Upper lobe of left lung (tissue), 6 donors: Measurements from ENCODE around the gene MFSD12. TPM values are rescaled to one million over a fixed set of nuclear protein-coding genes. Genes with fewer than 3 reads are reported as not detected.

Source experiments
- ATAC-seq, 2 donors: fragments of 200-7000 bp; cut with Tn5 transposase; one replicate each; pipeline ENCODE4 v1.9.1; 2022; ENCODE audit warnings: mild to moderate bottlenecking in 2 of 2, moderate library complexity in 2 of 2; ENCODE audit not compliant: low FRiP score in 2 of 2
- DNase-seq, 2 donors: peaks; one replicate each; pipeline ENCODE4 v3.0.0-alpha.2; 2019 to 2020
- H3K27ac ChIP-seq, 4 donors: fragments of 200-600 bp; sonication (generic); one replicate each; pipeline ENCODE4 v1.5.1; 2016 to 2019
- H3K27me3 ChIP-seq, 4 donors: fragments of 200-600 bp; sonication (generic); one replicate each; pipeline ENCODE4 v1.5.1; 2017 to 2019
- H3K36me3 ChIP-seq, 4 donors: fragments of 200-600 bp; sonication (generic); one replicate each; pipeline ENCODE4 v1.5.1; 2016 to 2019
- H3K4me1 ChIP-seq, 4 donors: fragments of 200-600 bp; sonication (generic); one replicate each; pipeline ENCODE4 v1.5.1; 2018 to 2019
- H3K4me3 ChIP-seq, 4 donors: fragments of 200-600 bp; sonication (generic); one replicate each; pipeline ENCODE4 v1.5.1; 2017 to 2019; ENCODE audit warnings: mild to moderate bottlenecking in 2 of 4, moderate library complexity in 1 of 4
- H3K9me3 ChIP-seq, 4 donors: fragments of 200-600 bp; sonication (generic); one replicate each; pipeline ENCODE4 v1.5.1; 2018 to 2019
- EP300 ChIP-seq, 4 donors: sonication (generic); formaldehyde crosslinking; IDR thresholded peaks; one replicate each; pipeline ENCODE4 v1.5.1; 2017; ENCODE audit warnings: antibody characterized with exemption in 4 of 4, control low read depth in 2 of 4
- POLR2A ChIP-seq, 4 donors: fragments of 450-650 bp; IDR thresholded peaks; one replicate each; pipeline ENCODE4 v1.5.1; 2016 to 2017; ENCODE audit warnings: antibody characterized with exemption in 4 of 4, mild to moderate bottlenecking in 2 of 4
- POLR2AphosphoS5 ChIP-seq, 2 donors: sonication (generic); formaldehyde crosslinking; IDR thresholded peaks; one replicate each; pipeline ENCODE4 v1.5.1; 2017; ENCODE audit warnings: antibody characterized with exemption in 2 of 2
- WGBS, 2 donors: methylation state at CpG; one replicate each; pipeline ENCODE4 v1.1.5; 2017 to 2018; 5-methylcytosine and 5-hydroxymethylcytosine counted together
- total RNA-seq, 6 donors: library from RNA; depleted of rRNA in 4 of 6; stranded (reverse); fragments of >200 nt in 4 of 6; gene quantifications; one replicate each; pipeline versions ENCODE4 v1.1.0 to v1.2.1, GENCODE V29; 2016 to 2021
- TF ChIP-seq, protein P1 (sequence below), 6 experiments: fragments of 450-650 bp in 4 of 6; fragments of 200-600 bp in 2 of 6; sonication (generic) in 2 of 6; IDR thresholded peaks; one replicate each; pipeline ENCODE4 v1.5.1; 2016 to 2019; ENCODE audit warnings: antibody characterized with exemption in 6 of 6
- donor health status: DM: no; HTN: no; CAD: no; lungs with moderate emphysema.
- donor health status: DM: no; HTN: yes; CAD: no; lungs with severe emphysema.

The MFSD12 gene
- total RNA-seq, 6 donors from 2014 or later = 44.2 to 178 (median 96.0) TPM

DNA sequence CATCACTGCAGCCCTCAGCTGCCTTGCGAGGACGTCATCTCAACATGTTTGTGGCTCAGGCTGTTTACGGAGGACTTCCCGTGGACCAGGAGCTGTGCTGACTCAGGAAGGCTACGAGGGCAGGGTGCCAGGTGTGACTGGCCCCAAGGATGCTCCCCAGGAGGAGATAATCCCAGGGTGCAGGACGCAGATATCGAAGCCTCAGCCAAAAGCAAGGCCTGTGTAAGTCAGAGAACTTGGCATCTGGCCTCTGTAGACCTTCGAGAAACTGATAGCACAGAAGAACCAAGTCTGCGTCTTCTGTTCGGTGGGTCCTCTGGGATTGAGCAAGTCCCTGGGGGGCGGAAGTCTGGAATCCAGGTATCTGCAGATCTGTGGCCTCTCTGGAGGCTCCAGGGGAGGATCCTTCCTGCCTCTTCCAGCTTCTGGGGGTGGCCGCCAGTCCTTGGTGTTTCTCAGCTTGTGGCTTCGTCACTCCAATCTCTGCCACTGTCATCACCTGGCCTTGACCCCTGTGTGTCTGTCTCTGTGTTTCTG lies 54.3 kb downstream of the MFSD12 start:
- no peak for DNase-seq
- Histone ChIP-seq H3K27ac (no peak overlapping the region), H3K4me3 (no peak overlapping the region), H3K4me1 (peaks cover 18 to 50% (median 27%) of the 10 kb centered on the region in 4 donors), H3K36me3 (no peaks in the 10 kb centered on the region), H3K9me3 (no peaks in the 10 kb centered on the region), H3K27me3 (no peaks in the 10 kb centered on the region)
- 80 to 88% methylated on average over 13 of the region's 13 CpGs for WGBS, 2 donors
- no peak for TF ChIP-seq EP300 (IDR thresholded peaks at IDR 0.05)
- no peak for TF ChIP-seq POLR2A (IDR thresholded peaks at IDR 0.05)
- no peak for TF ChIP-seq POLR2AphosphoS5 (IDR thresholded peaks at IDR 0.05)
- TF ChIP-seq, protein P1, sequence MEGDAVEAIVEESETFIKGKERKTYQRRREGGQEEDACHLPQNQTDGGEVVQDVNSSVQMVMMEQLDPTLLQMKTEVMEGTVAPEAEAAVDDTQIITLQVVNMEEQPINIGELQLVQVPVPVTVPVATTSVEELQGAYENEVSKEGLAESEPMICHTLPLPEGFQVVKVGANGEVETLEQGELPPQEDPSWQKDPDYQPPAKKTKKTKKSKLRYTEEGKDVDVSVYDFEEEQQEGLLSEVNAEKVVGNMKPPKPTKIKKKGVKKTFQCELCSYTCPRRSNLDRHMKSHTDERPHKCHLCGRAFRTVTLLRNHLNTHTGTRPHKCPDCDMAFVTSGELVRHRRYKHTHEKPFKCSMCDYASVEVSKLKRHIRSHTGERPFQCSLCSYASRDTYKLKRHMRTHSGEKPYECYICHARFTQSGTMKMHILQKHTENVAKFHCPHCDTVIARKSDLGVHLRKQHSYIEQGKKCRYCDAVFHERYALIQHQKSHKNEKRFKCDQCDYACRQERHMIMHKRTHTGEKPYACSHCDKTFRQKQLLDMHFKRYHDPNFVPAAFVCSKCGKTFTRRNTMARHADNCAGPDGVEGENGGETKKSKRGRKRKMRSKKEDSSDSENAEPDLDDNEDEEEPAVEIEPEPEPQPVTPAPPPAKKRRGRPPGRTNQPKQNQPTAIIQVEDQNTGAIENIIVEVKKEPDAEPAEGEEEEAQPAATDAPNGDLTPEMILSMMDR (IDR thresholded peaks at IDR 0.05) = no peak
- ATAC-seq = no peak

DNA sequence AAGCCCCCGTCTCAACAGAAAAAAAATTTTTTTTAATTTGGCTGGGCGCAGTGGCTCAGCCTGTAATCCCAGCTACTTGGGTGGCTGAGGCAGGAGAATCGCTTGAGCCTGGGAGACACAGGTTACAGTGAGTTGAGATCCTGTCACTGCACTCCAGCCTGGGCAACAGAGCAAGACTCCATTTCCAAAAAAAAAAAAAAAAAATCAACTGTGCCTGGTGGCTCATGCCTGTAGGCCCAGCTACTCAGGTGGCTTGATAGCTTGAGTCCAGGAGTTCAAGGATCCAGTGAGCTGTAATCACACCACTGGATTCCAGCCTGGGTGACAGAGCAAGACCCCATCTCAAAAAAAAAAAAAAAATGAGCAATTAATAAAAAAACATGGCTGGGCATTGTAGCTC lies 55.6 kb downstream of the MFSD12 start:
- no peak for ATAC-seq
- no peak for TF ChIP-seq POLR2A (IDR thresholded peaks at IDR 0.05)
- TF ChIP-seq EP300 (IDR thresholded peaks at IDR 0.05) = no peak
- no peak for DNase-seq
- no peaks in the 10 kb centered on the region for H3K36me3 ChIP-seq
- H3K27ac ChIP-seq = no peak overlapping the region
- H3K9me3 ChIP-seq = no peaks in the 10 kb centered on the region
- peaks cover 8 to 37% (median 18%) of the 10 kb centered on the region in 4 donors for H3K4me1 ChIP-seq
- WGBS, 2 donors = 93 to 95% methylated on average over 3 of the region's 3 CpGs
- no peak overlapping the region for H3K4me3 ChIP-seq
- no peaks in the 10 kb centered on the region for H3K27me3 ChIP-seq

DNA sequence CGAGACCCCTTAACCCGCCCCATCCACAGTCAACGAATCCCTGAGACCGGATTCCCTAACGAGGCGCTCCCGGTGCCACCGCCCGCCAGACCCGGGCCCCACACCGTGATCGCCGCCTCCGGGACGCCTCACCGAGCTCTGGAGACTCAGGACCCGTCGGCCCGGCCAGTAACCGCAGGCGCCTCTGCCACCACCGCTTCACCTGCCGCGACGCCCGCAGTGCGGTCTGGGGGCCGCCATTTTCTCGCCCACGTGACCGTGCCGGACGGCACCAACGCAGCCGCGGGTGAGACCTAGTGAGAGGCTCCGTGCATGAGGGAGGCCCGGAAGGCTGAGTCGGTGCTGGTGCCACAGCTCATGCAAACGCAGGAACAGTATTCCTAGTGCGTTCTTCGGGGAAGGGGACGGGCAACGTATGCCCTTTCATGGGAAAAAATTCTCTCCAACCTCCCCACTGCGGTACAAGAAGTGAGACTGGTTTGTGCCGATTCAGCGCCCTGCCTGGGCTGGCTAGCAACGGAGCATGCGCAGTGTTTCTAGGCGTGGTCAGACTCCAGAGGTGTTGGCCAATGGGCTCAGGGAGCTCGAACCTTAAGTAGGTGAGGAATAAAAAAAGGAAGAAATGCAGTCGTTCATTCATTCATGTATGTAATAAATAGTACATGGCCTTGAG lies 56.8 kb downstream of the MFSD12 start, which contains the start of gene DOHH:
TSS of gene DOHH (minus strand) at position 246 of the 673 bp plus-strand sequence. CDS start 3,860 bp downstream, outside the sequence.
- H3K9me3 ChIP-seq = no peaks in the 10 kb centered on the region
- H3K36me3 ChIP-seq = peaks cover 4 to 12% (median 9%) of the 10 kb centered on the region in 4 donors
- ATAC-seq = peak; percentile 94 to 97
- peak; percentile 96 for DNase-seq
- peak within 1 kb of the TSS; percentile 88 to 95 (median 92) for H3K27ac ChIP-seq
- no peaks in the 10 kb centered on the region for H3K27me3 ChIP-seq
- H3K4me1 ChIP-seq = peaks cover 8 to 33% (median 17%) of the 10 kb centered on the region in 4 donors
- peak within 1 kb of the TSS; percentile 81 to 98 (median 92) for H3K4me3 ChIP-seq
- WGBS, 2 donors = 1% methylated on average over 21 to 42 of the region's 52 CpGs
- peak; percentile 83 to 88 for TF ChIP-seq POLR2AphosphoS5 (IDR thresholded peaks at IDR 0.05)
- no peak for TF ChIP-seq EP300 (IDR thresholded peaks at IDR 0.05)
- TF ChIP-seq POLR2A (IDR thresholded peaks at IDR 0.05) = peak in 3 of 4 donors; percentile 37 to 64 (median 45)
- TF ChIP-seq, protein P1 (IDR thresholded peaks at IDR 0.05) = peak in 1 of 6 experiments; percentile 45

DNA sequence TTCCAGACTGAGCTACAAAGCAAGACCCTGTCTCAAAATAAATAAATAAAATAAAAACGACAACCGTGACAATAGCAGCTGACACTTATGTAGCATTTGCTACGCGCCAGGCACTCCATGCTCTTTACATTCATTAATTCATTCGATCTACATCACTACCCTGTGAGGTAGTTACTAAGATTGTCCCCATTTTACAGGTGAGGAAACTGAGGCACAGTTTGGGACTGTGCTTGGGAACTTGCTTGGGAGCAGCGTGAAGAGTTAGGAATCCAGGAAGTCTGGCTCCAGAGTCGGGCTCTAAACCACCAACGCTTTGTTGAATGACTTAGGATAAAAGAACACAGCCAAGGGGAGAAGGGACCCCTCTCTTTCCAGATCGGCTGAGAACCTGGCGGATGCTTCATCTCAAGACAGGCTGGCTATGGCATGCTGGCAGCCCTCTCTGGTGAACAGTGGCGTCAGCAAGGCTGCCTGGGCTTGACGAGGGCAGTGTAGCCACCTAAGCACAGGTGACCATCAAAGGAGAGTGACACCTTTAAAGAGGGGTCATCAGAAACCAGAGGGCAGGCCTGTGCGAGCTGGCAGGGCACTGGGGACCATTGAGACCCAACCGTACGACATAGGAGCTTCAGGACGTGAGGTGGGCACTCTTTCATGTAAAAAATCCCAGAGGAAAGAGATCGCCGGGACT lies 57.5 kb downstream of the MFSD12 start:
- TF ChIP-seq, protein P1 (IDR thresholded peaks at IDR 0.05) = no peak
- no peak for TF ChIP-seq POLR2A (IDR thresholded peaks at IDR 0.05)
- no peak for TF ChIP-seq EP300 (IDR thresholded peaks at IDR 0.05)
- no peak for TF ChIP-seq POLR2AphosphoS5 (IDR thresholded peaks at IDR 0.05)
- no peaks in the 10 kb centered on the region for H3K9me3 ChIP-seq
- peaks cover 4 to 19% (median 15%) of the 10 kb centered on the region in 4 donors for H3K36me3 ChIP-seq
- peaks cover 8 to 26% (median 13%) of the 10 kb centered on the region in 4 donors for H3K4me1 ChIP-seq
- DNase-seq (no peak), ATAC-seq (no peak)
- WGBS, 2 donors = 21 to 23% methylated on average over 16 to 18 of the region's 18 CpGs
- H3K27ac ChIP-seq = peak overlapping the region; percentile 88 to 95 (median 92)
- H3K27me3 ChIP-seq = no peaks in the 10 kb centered on the region
- H3K4me3 ChIP-seq = peak overlapping the region; percentile 81 to 98 (median 92)
